HEK293 (cell line): ENCODE results near the gene IRF7.

Source experiments
- CTCF ChIA-PET: fragments of 350-600 bp; formaldehyde crosslinking; extraction: SDS; loops from one replicate; lab custom pipeline; 2021; ENCODE audit warnings: antibody characterized with exemption; lab: Yijun Ruan, JAX
- POLR2A ChIA-PET: fragments of 300-600 bp; formaldehyde crosslinking; extraction: SDS; loops from one replicate; lab custom pipeline; 2020; ENCODE audit warnings: antibody characterized with exemption, inconsistent platforms; lab: Yijun Ruan, JAX
- H3K27ac ChIP-seq: fragments of 200-500 bp; sonication (Bioruptor generic); 2 replicates; pipeline ENCODE4 v1.5.1; 2014; ENCODE audit warnings: low read depth, low read length, control low read depth, inconsistent platforms; ENCODE audit errors: extremely low read depth
- H3K36me3 ChIP-seq, 2 experiments: fragments of 200-500 bp in 1 of 2; sonication (Bioruptor generic) in 1 of 2; 1 replicate in 1 of 2; 2 replicates in 1 of 2; pipeline ENCODE4 v1.5.1; 2014 to 2017; ENCODE audit warnings: inconsistent platforms in 2 of 2, low read length in 2 of 2; ENCODE audit not compliant: control insufficient read depth in 2 of 2, insufficient read depth in 1 of 2
- H3K4me1 ChIP-seq: fragments of 200-500 bp; sonication (Bioruptor generic); 2 replicates; pipeline ENCODE4 v1.5.1; 2014; ENCODE audit warnings: mild to moderate bottlenecking, low read length, inconsistent platforms; ENCODE audit not compliant: control insufficient read depth, insufficient read depth
- H3K4me3 ChIP-seq: 2 replicates; pipeline ENCODE4 v1.5.1; 2011; ENCODE audit warnings: low read depth, mild to moderate bottlenecking, control low read depth, low read length, moderate library complexity
- H3K9me3 ChIP-seq: fragments of 200-500 bp; sonication (Bioruptor generic); 2 replicates; pipeline ENCODE4 v1.5.1; 2014; ENCODE audit warnings: low read depth, low read length, inconsistent platforms; ENCODE audit not compliant: control insufficient read depth, insufficient read depth
- GLIS1 ChIP-seq: fragments of 450-650 bp; formaldehyde crosslinking; IDR thresholded peaks from 2 replicates; pipeline ENCODE4 v1.5.1; 2016; ENCODE audit warnings: missing biosample characterization, missing genetic modification characterization
- GLIS2 ChIP-seq: fragments of 450-650 bp; formaldehyde crosslinking; IDR thresholded peaks from 2 replicates; pipeline ENCODE4 v1.5.1; 2016; ENCODE audit warnings: missing biosample characterization, missing genetic modification characterization
- HOXD13 ChIP-seq: sonication (generic); formaldehyde crosslinking; IDR thresholded peaks from 2 replicates; pipeline ENCODE4 v1.8.0; 2022; ENCODE audit warnings: missing genetic modification reagents, borderline replicate concordance
- KLF1 ChIP-seq: fragments of 450-650 bp; formaldehyde crosslinking; IDR thresholded peaks from 2 replicates; pipeline ENCODE4 v1.5.1; 2016; ENCODE audit warnings: missing biosample characterization, missing genetic modification characterization
- MYNN ChIP-seq: fragments of 450-650 bp; formaldehyde crosslinking; IDR thresholded peaks from 2 replicates; pipeline ENCODE4 v1.5.1; 2016; ENCODE audit warnings: missing biosample characterization, missing genetic modification characterization, borderline replicate concordance
- SP3 ChIP-seq: fragments of 450-650 bp; formaldehyde crosslinking; IDR thresholded peaks from 2 replicates; pipeline ENCODE4 v1.5.1; 2016; ENCODE audit warnings: missing biosample characterization, missing genetic modification characterization
- ZBTB26 ChIP-seq: fragments of 450-650 bp; formaldehyde crosslinking; optimal IDR thresholded peaks from 2 replicates; pipeline ENCODE3; 2016; ENCODE audit warnings: missing biosample characterization, mild to moderate bottlenecking, missing genetic modification characterization
- ZBTB8A ChIP-seq: fragments of 450-650 bp; formaldehyde crosslinking; IDR thresholded peaks from 2 replicates; pipeline ENCODE4 v1.5.1; 2016; ENCODE audit warnings: missing biosample characterization, missing genetic modification characterization
- ZFHX2 ChIP-seq: fragments of 450-650 bp; formaldehyde crosslinking; conservative IDR thresholded peaks from 2 replicates; pipeline ENCODE4 v1.5.1; 2016; ENCODE audit warnings: missing biosample characterization, missing genetic modification characterization
- ZFP3 ChIP-seq: fragments of 450-650 bp; formaldehyde crosslinking; IDR thresholded peaks from 2 replicates; pipeline ENCODE4 v1.5.1; 2016; ENCODE audit warnings: low read depth, missing biosample characterization, missing genetic modification characterization
- ZNF324 ChIP-seq: fragments of 450-650 bp; formaldehyde crosslinking; IDR thresholded peaks from 2 replicates; pipeline ENCODE4 v1.5.1; 2016; ENCODE audit warnings: missing biosample characterization, missing genetic modification characterization
- ZNF529 ChIP-seq: fragments of 450-650 bp; formaldehyde crosslinking; IDR thresholded peaks from 2 replicates; pipeline ENCODE4 v1.5.1; 2017; ENCODE audit warnings: missing genetic modification characterization, missing biosample characterization; ENCODE audit not compliant: insufficient replicate concordance
- ZNF549 ChIP-seq: fragments of 450-650 bp; IDR thresholded peaks from 2 replicates; pipeline ENCODE4 v1.5.1; 2018; ENCODE audit warnings: missing biosample characterization, missing genetic modification characterization, mild to moderate bottlenecking, inconsistent platforms, moderate library complexity
- ZNF645 ChIP-seq: fragments of 450-650 bp; formaldehyde crosslinking; IDR thresholded peaks from 2 replicates; pipeline ENCODE4; 2016; ENCODE audit warnings: missing biosample characterization, missing genetic modification characterization
- ZNF670 ChIP-seq: fragments of 450-650 bp; formaldehyde crosslinking; IDR thresholded peaks from 2 replicates; pipeline ENCODE4 v1.5.1; 2016; ENCODE audit warnings: missing biosample characterization, missing genetic modification characterization, low read depth
- ZNF692 ChIP-seq: fragments of 450-650 bp; formaldehyde crosslinking; IDR thresholded peaks from 2 replicates; pipeline ENCODE4 v1.5.1; 2016; ENCODE audit warnings: missing biosample characterization, missing genetic modification characterization
- ZNF837 ChIP-seq: fragments of 450-650 bp; formaldehyde crosslinking; IDR thresholded peaks from 2 replicates; pipeline ENCODE4 v1.5.1; 2016; ENCODE audit warnings: missing biosample characterization, missing genetic modification characterization
- ZSCAN16 ChIP-seq: fragments of 450-650 bp; formaldehyde crosslinking; IDR thresholded peaks from 2 replicates; pipeline ENCODE4 v1.5.1; 2016; ENCODE audit warnings: missing biosample characterization, missing genetic modification characterization
- TF ChIP-seq, protein P1 (sequence below): fragments of 450-650 bp; formaldehyde crosslinking; IDR thresholded peaks from 2 replicates; pipeline ENCODE4 v1.5.1; 2016; ENCODE audit warnings: missing biosample characterization, missing genetic modification characterization, borderline replicate concordance
- TF ChIP-seq, protein P2 (sequence below): fragments of 450-650 bp; formaldehyde crosslinking; IDR thresholded peaks from 2 replicates; pipeline ENCODE4 v1.5.1; 2016; ENCODE audit warnings: missing biosample characterization, missing genetic modification characterization
- TF ChIP-seq, protein P3 (sequence below): fragments of 450-650 bp; formaldehyde crosslinking; IDR thresholded peaks from 2 replicates; pipeline ENCODE4 v1.5.1; 2016; ENCODE audit warnings: missing biosample characterization, missing genetic modification characterization

IRF7 gene

DNA sequence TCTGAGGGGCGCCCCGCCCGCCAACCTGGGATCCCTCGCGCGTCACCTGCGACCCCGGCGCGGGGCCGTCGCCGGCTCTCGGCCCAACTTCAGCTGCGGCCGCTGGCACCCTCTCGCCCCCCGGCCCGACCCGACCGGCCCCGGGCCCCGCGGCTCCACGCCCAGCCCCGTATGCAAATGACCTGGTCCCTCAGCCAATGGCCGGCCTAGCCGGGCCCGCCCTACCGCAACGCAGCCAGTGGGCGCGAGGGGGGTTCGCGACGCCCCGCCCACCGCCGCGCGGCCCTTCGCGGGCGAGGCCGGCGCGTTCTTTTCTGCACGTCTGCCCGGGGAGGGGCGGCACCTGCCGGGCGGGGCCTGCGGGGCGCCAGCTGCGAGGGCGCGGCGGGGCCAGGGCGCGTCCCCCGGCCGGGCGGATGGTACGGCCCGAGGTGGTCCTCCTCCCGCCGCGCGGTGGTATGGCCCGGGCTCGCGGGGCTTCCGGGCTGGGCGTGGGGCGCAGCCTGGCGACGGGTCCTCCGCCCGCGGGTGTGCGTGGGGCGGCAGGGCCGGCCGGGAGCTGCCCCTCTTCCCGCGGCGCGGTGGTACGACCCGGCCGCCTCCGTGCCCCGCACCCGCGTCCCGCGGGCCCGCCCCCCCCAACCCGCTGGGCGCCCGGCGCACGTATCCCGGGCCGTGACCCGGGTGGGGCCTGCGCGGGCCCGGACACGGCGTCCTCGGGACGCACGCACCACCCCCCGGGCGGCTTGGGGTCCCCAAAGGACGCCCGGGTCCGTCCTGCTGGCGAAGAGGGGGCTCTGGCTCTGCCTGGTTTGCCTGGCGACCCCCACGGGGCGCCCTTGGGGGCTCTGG, 47.2 kb downstream of the IRF7 start (continued):
- no peak for TF ChIP-seq ZNF670 (tag by site-specific recombination)

- no peak overlapping the region; the same call in 1 of the 2 replicates for H3K27ac ChIP-seq
- H3K4me1 ChIP-seq = no peaks in the 10 kb centered on the region
- H3K4me3 ChIP-seq = peak overlapping the region; percentile 57
- peaks cover 0 to 16% of the 10 kb centered on the region in 2 experiments; a peak in 1 of 3 replicates for H3K36me3 ChIP-seq
- no peaks in the 10 kb centered on the region for H3K9me3 ChIP-seq
- ChIA-PET CTCF (no interaction called here), POLR2A (interaction anchor here (0.6 to 4.5 kb wide), 3 partner anchors 8 to 48 kb away, joined by 3 to 28 read pairs (median 4); partner anchors contain the start of genes IRF7 and PHRF1)
- TF ChIP-seq ZSCAN16 (tag by site-specific recombination) = no peak
- TF ChIP-seq, protein P1, sequence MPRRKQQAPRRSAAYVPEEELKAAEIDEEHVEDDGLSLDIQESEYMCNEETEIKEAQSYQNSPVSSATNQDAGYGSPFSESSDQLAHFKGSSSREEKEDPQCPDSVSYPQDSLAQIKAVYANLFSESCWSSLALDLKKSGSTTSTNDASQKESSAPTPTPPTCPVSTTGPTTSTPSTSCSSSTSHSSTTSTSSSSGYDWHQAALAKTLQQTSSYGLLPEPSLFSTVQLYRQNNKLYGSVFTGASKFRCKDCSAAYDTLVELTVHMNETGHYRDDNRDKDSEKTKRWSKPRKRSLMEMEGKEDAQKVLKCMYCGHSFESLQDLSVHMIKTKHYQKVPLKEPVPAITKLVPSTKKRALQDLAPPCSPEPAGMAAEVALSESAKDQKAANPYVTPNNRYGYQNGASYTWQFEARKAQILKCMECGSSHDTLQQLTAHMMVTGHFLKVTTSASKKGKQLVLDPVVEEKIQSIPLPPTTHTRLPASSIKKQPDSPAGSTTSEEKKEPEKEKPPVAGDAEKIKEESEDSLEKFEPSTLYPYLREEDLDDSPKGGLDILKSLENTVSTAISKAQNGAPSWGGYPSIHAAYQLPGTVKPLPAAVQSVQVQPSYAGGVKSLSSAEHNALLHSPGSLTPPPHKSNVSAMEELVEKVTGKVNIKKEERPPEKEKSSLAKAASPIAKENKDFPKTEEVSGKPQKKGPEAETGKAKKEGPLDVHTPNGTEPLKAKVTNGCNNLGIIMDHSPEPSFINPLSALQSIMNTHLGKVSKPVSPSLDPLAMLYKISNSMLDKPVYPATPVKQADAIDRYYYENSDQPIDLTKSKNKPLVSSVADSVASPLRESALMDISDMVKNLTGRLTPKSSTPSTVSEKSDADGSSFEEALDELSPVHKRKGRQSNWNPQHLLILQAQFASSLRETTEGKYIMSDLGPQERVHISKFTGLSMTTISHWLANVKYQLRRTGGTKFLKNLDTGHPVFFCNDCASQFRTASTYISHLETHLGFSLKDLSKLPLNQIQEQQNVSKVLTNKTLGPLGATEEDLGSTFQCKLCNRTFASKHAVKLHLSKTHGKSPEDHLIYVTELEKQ (tag by site-specific recombination) = no peak
- TF ChIP-seq MYNN (tag by site-specific recombination) = no peak
- peak; percentile 34; the same call in 1 of the 2 replicates for TF ChIP-seq SP3 (tag by site-specific recombination)
- no peak for TF ChIP-seq ZNF324 (tag by site-specific recombination)
- no peak for TF ChIP-seq ZNF549
- peak; percentile 55 for TF ChIP-seq ZBTB8A (tag by site-specific recombination)
- no peak for TF ChIP-seq ZNF837 (tag by site-specific recombination)
- no peak for TF ChIP-seq ZNF529 (tag by site-specific recombination)
- peak; percentile 29; the same call in 1 of the 2 replicates for TF ChIP-seq KLF1 (tag by site-specific recombination)
- TF ChIP-seq ZNF692 (tag by site-specific recombination) = no peak
- TF ChIP-seq ZBTB26 (tag by site-specific recombination) = peak; percentile 38
- no peak for TF ChIP-seq ZFP3 (tag by site-specific recombination)
- TF ChIP-seq, protein P2, sequence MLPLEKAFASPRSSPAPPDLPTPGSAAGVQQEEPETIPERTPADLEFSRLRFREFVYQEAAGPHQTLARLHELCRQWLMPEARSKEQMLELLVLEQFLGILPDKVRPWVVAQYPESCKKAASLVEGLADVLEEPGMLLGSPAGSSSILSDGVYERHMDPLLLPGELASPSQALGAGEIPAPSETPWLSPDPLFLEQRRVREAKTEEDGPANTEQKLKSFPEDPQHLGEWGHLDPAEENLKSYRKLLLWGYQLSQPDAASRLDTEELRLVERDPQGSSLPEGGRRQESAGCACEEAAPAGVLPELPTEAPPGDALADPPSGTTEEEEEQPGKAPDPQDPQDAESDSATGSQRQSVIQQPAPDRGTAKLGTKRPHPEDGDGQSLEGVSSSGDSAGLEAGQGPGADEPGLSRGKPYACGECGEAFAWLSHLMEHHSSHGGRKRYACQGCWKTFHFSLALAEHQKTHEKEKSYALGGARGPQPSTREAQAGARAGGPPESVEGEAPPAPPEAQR = no peak
- TF ChIP-seq GLIS2 (tag by site-specific recombination) = 0 out of 2 replicates have a peak, but pooled peaks have one; percentile 53
- TF ChIP-seq GLIS1 = peak; percentile 24; the same call in 1 of the 2 replicates
- TF ChIP-seq ZNF645 = no peak
- TF ChIP-seq HOXD13 (CRISPR knock-in tag) = no peak
- TF ChIP-seq ZFHX2 (tag by site-specific recombination) = peak; percentile 31; the same call in 1 of the 2 replicates
- TF ChIP-seq, protein P3, sequence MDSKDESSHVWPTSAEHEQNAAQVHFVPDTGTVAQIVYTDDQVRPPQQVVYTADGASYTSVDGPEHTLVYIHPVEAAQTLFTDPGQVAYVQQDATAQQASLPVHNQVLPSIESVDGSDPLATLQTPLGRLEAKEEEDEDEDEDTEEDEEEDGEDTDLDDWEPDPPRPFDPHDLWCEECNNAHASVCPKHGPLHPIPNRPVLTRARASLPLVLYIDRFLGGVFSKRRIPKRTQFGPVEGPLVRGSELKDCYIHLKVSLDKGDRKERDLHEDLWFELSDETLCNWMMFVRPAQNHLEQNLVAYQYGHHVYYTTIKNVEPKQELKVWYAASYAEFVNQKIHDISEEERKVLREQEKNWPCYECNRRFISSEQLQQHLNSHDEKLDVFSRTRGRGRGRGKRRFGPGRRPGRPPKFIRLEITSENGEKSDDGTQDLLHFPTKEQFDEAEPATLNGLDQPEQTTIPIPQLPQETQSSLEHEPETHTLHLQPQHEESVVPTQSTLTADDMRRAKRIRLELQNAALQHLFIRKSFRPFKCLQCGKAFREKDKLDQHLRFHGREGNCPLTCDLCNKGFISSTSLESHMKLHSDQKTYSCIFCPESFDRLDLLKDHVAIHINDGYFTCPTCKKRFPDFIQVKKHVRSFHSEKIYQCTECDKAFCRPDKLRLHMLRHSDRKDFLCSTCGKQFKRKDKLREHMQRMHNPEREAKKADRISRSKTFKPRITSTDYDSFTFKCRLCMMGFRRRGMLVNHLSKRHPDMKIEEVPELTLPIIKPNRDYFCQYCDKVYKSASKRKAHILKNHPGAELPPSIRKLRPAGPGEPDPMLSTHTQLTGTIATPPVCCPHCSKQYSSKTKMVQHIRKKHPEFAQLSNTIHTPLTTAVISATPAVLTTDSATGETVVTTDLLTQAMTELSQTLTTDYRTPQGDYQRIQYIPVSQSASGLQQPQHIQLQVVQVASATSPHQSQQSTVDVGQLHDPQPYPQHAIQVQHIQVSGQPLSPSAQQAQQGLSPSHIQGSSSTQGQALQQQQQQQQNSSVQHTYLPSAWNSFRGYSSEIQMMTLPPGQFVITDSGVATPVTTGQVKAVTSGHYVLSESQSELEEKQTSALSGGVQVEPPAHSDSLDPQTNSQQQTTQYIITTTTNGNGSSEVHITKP (tag by site-specific recombination) = no peak
These were observed 48.0 kb downstream of the IRF7 start for GRCh38 chr11:567629-568292.
